ENCODE data around the gene BAD. TPM values are rescaled to one million over a fixed set of nuclear protein-coding genes. Genes with fewer than 3 reads are reported as not detected.

The BAD gene
- total and polyA plus RNA-seq, 2 donors (not counting 1 experiment from before 2014, with no cell fraction given) = 24.0 to 39.1 TPM

DNA sequence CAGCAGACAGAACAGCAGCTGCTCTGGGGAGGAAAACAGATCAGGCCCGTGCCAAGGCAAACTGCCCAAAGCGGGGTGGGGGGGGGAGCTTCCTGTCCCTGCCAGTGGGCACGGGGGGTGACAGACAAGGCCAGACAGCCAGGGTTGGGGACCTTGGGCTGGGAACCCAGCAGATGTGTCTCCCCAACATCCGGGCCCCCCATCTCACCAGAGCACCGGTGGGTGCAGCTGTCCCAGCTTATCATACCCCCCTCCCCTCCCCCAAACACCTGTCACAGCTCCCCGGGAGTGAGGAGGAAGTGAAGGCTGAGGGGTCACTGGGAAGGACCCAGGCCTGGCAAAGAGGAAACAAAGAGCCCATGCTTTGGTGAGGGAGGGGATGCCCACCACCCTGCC, 39.1 kb downstream of the BAD start:
- TF ChIP-seq EZH2 (IDR thresholded peaks at IDR 0.05; ENCODE audit: borderline replicate concordance, insufficient read depth, low read depth, low read length, poor library complexity, severe bottlenecking) = no peak
- TF ChIP-seq, protein P1, sequence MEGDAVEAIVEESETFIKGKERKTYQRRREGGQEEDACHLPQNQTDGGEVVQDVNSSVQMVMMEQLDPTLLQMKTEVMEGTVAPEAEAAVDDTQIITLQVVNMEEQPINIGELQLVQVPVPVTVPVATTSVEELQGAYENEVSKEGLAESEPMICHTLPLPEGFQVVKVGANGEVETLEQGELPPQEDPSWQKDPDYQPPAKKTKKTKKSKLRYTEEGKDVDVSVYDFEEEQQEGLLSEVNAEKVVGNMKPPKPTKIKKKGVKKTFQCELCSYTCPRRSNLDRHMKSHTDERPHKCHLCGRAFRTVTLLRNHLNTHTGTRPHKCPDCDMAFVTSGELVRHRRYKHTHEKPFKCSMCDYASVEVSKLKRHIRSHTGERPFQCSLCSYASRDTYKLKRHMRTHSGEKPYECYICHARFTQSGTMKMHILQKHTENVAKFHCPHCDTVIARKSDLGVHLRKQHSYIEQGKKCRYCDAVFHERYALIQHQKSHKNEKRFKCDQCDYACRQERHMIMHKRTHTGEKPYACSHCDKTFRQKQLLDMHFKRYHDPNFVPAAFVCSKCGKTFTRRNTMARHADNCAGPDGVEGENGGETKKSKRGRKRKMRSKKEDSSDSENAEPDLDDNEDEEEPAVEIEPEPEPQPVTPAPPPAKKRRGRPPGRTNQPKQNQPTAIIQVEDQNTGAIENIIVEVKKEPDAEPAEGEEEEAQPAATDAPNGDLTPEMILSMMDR (IDR thresholded peaks at IDR 0.05) = no peak
- H3K9me3 Mint-ChIP-seq (ENCODE audit: insufficient read depth) = no peaks in the 10 kb centered on the region
- Histone ChIP-seq H3K36me3 (replicated peaks in 1 of 2; ENCODE audit: control extremely low read depth in 1 of 2, control insufficient read depth in 1 of 2, extremely low read depth in 1 of 2, insufficient read depth in 2 of 2, low read length in 1 of 2) (peaks cover 0 to 11% of the 10 kb centered on the region in 2 experiments), H3K9me3 (ENCODE audit: control extremely low read depth in 1 of 3, control insufficient read depth in 2 of 3, insufficient read depth in 1 of 3, low read length in 2 of 3) (no peaks in the 10 kb centered on the region), H4K20me1 (ENCODE audit: control insufficient read depth, insufficient read depth, low read length, poor library complexity, severe bottlenecking) (peaks cover 7% of the 10 kb centered on the region), H3K4me3 (ENCODE audit: control extremely low read depth in 1 of 5, extremely low read depth in 1 of 5, insufficient read depth in 1 of 5, low read depth in 2 of 5, low read length in 4 of 5) (peak overlapping the region; percentile 5 to 69 (median 62)), H3K4me2 (replicated peaks; ENCODE audit: low read depth, low read length, poor library complexity, severe bottlenecking) (peak overlapping the region; percentile 79), H3K79me2 (ENCODE audit: control insufficient read depth, insufficient read depth, low read length) (peaks cover 9% of the 10 kb centered on the region), H2AFZ (ENCODE audit: insufficient read depth, low read depth, low read length, poor library complexity, severe bottlenecking) (peak overlapping the region; percentile 19), H3K4me1 (ENCODE audit: control insufficient read depth in 2 of 2, insufficient read depth in 2 of 2, low read length in 2 of 2) (peaks cover 18 to 48% of the 10 kb centered on the region in 2 donors), H3K27me3 (replicated peaks in 1 of 4; ENCODE audit: control extremely low read depth in 1 of 4, control insufficient read depth in 3 of 4, insufficient read depth in 4 of 4, low read length in 3 of 4) (no peaks in the 10 kb centered on the region), H3K9ac (ENCODE audit: low read length) (peak overlapping the region; percentile 53), H3K27ac (ENCODE audit: low read length in 2 of 2) (peak overlapping the region; percentile 53 to 79)
- H3K27me3 Mint-ChIP-seq = no peaks in the 10 kb centered on the region
- CTCF ChIA-PET = interaction anchor here (0.7 to 10.4 kb wide), 10 partner anchors 12 to 110 kb away, joined by 3 to 141 read pairs (median 4); partner anchors contain the start of genes BAD, ESRRA, FERMT3 and NUDT22
- H3K4me1 Mint-ChIP-seq = peaks cover 38% of the 10 kb centered on the region
- peak overlapping the region; percentile 91 for H3K27ac Mint-ChIP-seq
- H3K4me3 Mint-ChIP-seq = peak overlapping the region; percentile 90
- ATAC-seq (ENCODE audit: low read depth) (no peak), DNase-seq (no peak)
- POLR2A ChIA-PET = interaction anchor here (0.7 to 4.0 kb wide), 9 partner anchors 9 to 1649 kb away, joined by 3 to 37 read pairs (median 8); partner anchors contain the start of genes FERMT3, NUDT22, STIP1 and TRPT1
- intact Hi-C loops (cut with micrococcal nuclease) = no loop called here
- 0% methylated on average over 2 of the region's 6 CpGs for WGBS (ENCODE audit: insufficient coverage)

DNA sequence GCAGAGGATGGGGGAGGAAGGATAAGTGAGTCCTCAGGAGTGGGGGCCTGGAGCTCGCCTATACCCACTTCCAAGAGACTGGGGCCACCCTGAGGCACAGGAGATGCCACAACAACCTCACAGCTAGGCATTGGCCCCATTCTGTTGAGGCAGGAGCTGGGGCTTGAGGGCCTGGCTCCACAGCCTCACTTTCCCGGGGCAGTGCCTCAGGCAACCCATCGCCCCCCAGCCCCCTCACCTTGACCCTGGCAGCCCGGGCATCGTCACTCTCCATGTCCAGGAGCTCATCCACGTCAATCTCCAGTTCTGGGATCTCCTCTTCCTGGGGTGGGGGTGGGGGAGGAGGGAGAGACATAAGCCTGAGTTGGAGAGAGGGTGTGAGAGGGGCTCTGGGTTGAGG, 39.5 kb downstream of the BAD start:
- ATAC-seq (ENCODE audit: low read depth) (no peak), DNase-seq (no peak)
- WGBS (ENCODE audit: insufficient coverage) = 51% methylated on average over 3 of the region's 6 CpGs
- Histone ChIP-seq H3K4me2 (replicated peaks; ENCODE audit: low read depth, low read length, poor library complexity, severe bottlenecking) (peak overlapping the region; percentile 79), H3K9ac (ENCODE audit: low read length) (peak overlapping the region; percentile 53), H3K27ac (ENCODE audit: low read length in 2 of 2) (peak overlapping the region; percentile 53 to 79), H3K9me3 (ENCODE audit: control extremely low read depth in 1 of 3, control insufficient read depth in 2 of 3, insufficient read depth in 1 of 3, low read length in 2 of 3) (no peaks in the 10 kb centered on the region), H3K4me3 (ENCODE audit: control extremely low read depth in 1 of 5, extremely low read depth in 1 of 5, insufficient read depth in 1 of 5, low read depth in 2 of 5, low read length in 4 of 5) (peak overlapping the region in 3 of 5 experiments; percentile 59 to 69 (median 62)), H3K27me3 (replicated peaks in 1 of 4; ENCODE audit: control extremely low read depth in 1 of 4, control insufficient read depth in 3 of 4, insufficient read depth in 4 of 4, low read length in 3 of 4) (no peaks in the 10 kb centered on the region), H3K79me2 (ENCODE audit: control insufficient read depth, insufficient read depth, low read length) (peaks cover 9% of the 10 kb centered on the region), H3K36me3 (replicated peaks in 1 of 2; ENCODE audit: control extremely low read depth in 1 of 2, control insufficient read depth in 1 of 2, extremely low read depth in 1 of 2, insufficient read depth in 2 of 2, low read length in 1 of 2) (peaks cover 0 to 11% of the 10 kb centered on the region in 2 experiments), H4K20me1 (ENCODE audit: control insufficient read depth, insufficient read depth, low read length, poor library complexity, severe bottlenecking) (peaks cover 7% of the 10 kb centered on the region), H3K4me1 (ENCODE audit: control insufficient read depth in 2 of 2, insufficient read depth in 2 of 2, low read length in 2 of 2) (peaks cover 23 to 51% of the 10 kb centered on the region in 2 donors), H2AFZ (ENCODE audit: insufficient read depth, low read depth, low read length, poor library complexity, severe bottlenecking) (no peak overlapping the region)
- Mint-ChIP-seq H3K27ac (peak overlapping the region; percentile 91), H3K27me3 (no peaks in the 10 kb centered on the region), H3K9me3 (ENCODE audit: insufficient read depth) (no peaks in the 10 kb centered on the region), H3K4me3 (peak overlapping the region; percentile 90), H3K4me1 (peaks cover 40% of the 10 kb centered on the region)
- intact Hi-C loops (cut with micrococcal nuclease) = no loop called here
- no peak for TF ChIP-seq EZH2 (IDR thresholded peaks at IDR 0.05; ENCODE audit: borderline replicate concordance, insufficient read depth, low read depth, low read length, poor library complexity, severe bottlenecking)
- TF ChIP-seq, protein P1 (IDR thresholded peaks at IDR 0.05) = no peak
- ChIA-PET CTCF (interaction anchor here (0.6 to 10.4 kb wide), 12 partner anchors 12 to 244 kb away, joined by 3 to 141 read pairs (median 4); partner anchors contain the start of genes BAD, ESRRA, FERMT3 and NUDT22), POLR2A (interaction anchor here (0.6 to 4.0 kb wide), 11 partner anchors 9 to 1457 kb away, joined by 3 to 37 read pairs (median 6); partner anchors contain the start of genes FERMT3, NUDT22, STIP1 and TRPT1)

All from B cell (primary cell).